GM10266 (cell line): ENCODE results near the gene NIFK.

ENCODE experiments used
- DNase-seq: peaks from one replicate; pipeline ENCODE4 v3.0.0; 2012; ENCODE audit errors: extremely low spot score
- CTCF ChIP-seq: IDR thresholded peaks from 2 replicates; pipeline ENCODE4 v1.5.1; 2012; ENCODE audit warnings: mild to moderate bottlenecking, low read depth; ENCODE audit not compliant: control insufficient read depth, insufficient read depth; ENCODE audit errors: missing control alignments

Gene NIFK

GRCh38 chr2:121690095-121690494, 46.6 kb downstream of the NIFK start:
- no peak for DNase-seq
- TF ChIP-seq CTCF = no peak

GRCh38 chr2:121689356-121689755, 47.3 kb downstream of the NIFK start:
- DNase-seq = no peak
- no peak for TF ChIP-seq CTCF

- no peak for TF ChIP-seq CTCF
- no peak for DNase-seq
Measured at GRCh38 chr2:121688820-121689219, 47.9 kb downstream of the NIFK start.

GRCh38 chr2:121686902-121687301, 49.8 kb downstream of the NIFK start:
- TF ChIP-seq CTCF = no peak
- no peak for DNase-seq

- no peak for DNase-seq
- TF ChIP-seq CTCF = no peak
Measured at GRCh38 chr2:121686218-121686617, 50.5 kb downstream of the NIFK start.

DNA sequence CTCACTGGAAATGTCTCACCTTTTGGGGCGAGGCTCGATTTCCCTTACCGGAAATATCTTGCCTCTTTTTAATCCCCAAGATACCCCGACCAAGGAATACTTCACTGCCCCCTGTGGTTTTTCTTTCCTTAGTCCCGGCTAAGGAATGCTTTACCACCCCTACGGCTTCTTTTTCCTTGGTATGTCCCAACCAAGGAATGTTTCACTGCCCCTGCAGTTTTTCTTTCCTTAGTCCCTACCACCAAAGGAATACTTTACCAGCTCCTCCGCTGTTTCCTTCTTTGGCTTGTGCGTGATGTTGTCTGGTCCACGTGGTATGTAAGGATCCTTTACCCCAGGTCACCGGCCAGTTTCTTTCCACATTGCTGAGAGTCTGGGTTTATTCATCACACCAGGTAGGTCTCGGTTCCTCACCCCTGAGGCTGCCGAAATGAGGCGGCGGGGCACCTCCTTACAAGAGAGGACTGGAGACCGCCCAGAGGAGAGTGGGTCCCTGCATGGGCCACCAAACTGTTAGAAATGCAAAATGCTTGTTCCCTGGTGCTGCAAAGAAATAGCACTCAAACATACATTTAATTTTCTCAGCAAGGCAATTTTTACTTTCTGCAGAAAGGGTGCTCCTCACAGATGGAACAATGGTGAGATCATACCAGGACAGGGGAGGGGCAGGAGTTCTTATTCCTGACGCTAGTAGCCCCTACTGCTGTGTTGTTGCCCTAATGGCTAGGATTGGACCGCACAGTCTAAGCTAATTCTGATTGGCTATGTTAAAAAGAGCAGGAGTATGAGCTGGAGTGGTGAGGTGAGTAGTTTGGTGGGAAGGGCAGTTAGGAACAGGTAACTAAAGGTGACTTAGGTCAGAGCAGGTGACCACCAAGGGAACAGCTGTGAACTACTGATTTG, 54.0 kb downstream of the NIFK start:
- no peak for TF ChIP-seq CTCF
- DNase-seq = no peak

- no peak for TF ChIP-seq CTCF
- DNase-seq = no peak
Measured at GRCh38 chr2:121677855-121678254, 58.8 kb downstream of the NIFK start.
